ENCODE data around the gene ALG8. TPM values are rescaled to one million over a fixed set of nuclear protein-coding genes. Genes with fewer than 3 reads are reported as not detected.

Gene ALG8
- 10 to 100 TPM; 16.5 to 22.5 TPM for total RNA-seq

DNA sequence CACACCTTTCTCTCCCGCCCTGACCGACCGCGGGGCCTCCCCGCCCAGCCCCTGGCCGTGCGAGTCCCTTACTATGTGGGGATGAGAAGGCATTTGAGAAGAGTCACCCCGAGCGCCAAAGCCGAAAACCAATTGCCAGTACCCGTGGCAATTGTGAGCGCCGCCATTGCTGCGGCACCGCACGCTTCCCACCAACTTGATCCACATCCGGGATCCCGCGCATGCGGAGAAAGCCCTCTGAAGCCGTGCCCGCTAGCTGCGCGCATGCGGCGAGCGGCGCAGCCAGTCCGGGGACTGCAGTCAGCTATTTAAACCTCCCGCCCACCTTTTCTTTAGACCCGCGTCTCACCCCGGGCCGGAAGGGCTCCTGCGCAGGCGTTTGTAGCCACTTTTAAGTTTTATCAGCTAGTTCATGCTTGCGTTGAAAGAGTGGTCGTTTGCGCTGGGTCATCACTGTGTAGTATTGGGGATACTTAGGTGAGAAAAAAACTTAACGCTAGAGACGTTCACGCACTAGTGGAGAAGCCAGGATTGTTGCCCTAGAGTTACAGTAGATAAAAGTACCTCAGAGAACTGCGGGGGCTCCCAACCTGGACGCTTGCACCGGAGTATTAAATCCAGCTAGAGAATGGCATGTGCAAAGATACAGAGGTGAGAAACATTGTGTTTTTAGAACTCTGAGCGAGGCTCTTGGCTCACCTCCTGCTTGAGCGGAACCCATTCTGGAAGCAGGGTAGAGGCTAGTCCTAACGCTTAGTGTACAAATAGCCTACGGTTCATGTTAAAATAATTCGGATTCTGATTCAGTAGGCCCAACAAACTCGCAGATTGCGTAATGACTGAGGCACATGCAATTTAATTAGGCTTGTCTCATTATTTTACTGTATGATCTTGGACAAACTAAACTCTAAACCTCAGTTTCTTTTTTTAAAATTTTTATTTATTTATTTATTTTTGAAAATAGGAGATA lies at the start of gene ALG8:
Gene ALG8, minus strand, starts transcription at position 205 of the 970 bp plus-strand sequence. Its CDS starts 38 bp downstream, at position 167.
- Histone ChIP-seq H3K4me1 (peaks cover 0 to 16% of the 10 kb centered on the region in 2 donors), H3K36me3 (no peaks in the 10 kb centered on the region), H3K27me3 (no peaks in the 10 kb centered on the region), H3K27ac (peak within 1 kb of the TSS; percentile 69 to 76), H3K4me3 (peak within 1 kb of the TSS; percentile 53 to 85), H3K9me3 (no peaks in the 10 kb centered on the region)
- peak in 1 of 2 donors; percentile 16 for TF ChIP-seq CTCF (IDR thresholded peaks at IDR 0.05)
- peak; percentile 94 for DNase-seq (ENCODE audit: low spot score)

GRCh38 chr11:78188286-78189173 lies 49.1 kb upstream of the ALG8 start, which contains the start of the genes KCTD21 and USP35:
Gene KCTD21 (minus strand): TSS chr11:78188626. CDS start chr11:78174554, 14,072 bp downstream.
Gene USP35 (plus strand): TSS chr11:78188919. CDS start chr11:78196246, 7,327 bp downstream.
- Histone ChIP-seq H3K4me1 (peaks cover 0 to 55% of the 10 kb centered on the region in 2 donors), H3K27me3 (no peaks in the 10 kb centered on the region), H3K36me3 (no peaks in the 10 kb centered on the region), H3K9me3 (no peaks in the 10 kb centered on the region), H3K4me3 (peak within 1 kb of the TSS; percentile 89 to 91), H3K27ac (peak within 1 kb of the TSS; percentile 89 to 91)
- peak; percentile 97 for DNase-seq (ENCODE audit: low spot score)
- no peak for TF ChIP-seq CTCF (IDR thresholded peaks at IDR 0.05)

DNA sequence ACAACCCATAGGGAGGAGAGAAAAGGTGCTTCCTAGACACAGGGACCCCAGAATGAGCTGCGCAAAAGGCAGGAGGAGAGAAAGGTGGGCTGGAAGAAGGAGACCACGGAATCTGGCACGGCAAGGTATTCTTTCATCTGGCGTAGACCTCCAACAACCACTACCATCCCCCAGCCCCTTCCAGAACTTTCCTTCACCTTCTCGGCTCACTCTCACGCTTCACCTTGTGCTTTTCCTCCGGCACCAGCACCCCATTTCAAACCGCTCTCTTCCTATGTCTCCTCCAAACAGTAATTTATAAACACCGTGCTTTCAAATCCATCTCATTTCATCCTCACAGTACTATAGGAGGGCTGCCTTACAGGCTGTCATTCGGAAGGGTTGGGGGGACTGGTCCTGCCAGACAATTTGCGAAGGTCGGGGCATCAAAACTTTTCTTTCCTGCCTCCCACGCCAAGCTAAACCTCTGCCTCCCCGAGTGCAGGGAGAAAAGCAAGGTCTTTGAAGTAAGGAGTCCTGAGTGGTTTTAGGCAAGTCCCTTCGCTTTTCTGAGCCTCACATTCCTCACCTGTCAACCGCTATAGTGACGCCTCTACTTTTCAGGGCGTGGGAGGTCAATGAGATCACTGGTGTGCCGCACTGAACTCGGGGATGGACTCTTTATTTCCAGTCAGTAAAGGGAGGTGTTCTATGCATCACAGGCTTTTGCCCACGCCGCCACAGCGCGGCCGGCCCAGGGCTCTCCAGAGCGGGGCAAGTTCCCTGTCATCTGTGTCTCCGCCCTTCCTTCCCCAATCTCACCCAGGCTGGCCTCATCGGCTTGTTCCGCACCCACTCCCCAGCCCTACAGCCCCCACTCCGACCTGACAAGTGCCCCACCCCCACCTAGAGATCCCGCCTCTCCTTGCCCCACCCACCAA lies 48.2 kb upstream of the ALG8 start:
- Histone ChIP-seq H3K9me3 (no peaks in the 10 kb centered on the region), H3K27me3 (no peaks in the 10 kb centered on the region), H3K27ac (peak overlapping the region; percentile 89 to 91), H3K36me3 (no peaks in the 10 kb centered on the region), H3K4me3 (peak overlapping the region; percentile 89 to 91), H3K4me1 (peaks cover 0 to 46% of the 10 kb centered on the region in 2 donors)
- peak; percentile 87 for DNase-seq (ENCODE audit: low spot score)
- no peak for TF ChIP-seq CTCF (IDR thresholded peaks at IDR 0.05)

DNA sequence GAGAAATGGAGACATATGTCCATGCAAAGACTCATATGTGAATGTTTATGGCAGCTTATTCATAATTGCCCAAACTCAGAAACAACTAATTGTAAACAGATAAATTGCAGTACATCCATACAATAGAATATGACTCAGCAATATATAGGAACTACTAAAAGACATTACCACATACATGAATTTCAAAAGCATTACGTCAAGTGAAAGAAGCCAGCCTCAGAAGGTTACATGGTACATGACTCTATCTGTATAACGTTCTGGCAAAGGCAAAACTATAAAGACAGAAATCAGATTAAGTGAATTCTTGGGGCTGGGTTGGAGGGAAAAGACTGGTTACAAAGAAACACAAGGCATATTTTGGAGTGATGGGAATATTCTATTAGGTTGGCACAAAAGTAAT lies 41.8 kb upstream of the ALG8 start:
- no peak for DNase-seq (ENCODE audit: low spot score)
- peaks cover 6% of the 10 kb centered on the region for H3K36me3 ChIP-seq
- no peaks in the 10 kb centered on the region for H3K9me3 ChIP-seq
- no peak overlapping the region for H3K4me3 ChIP-seq
- no peak for TF ChIP-seq CTCF (IDR thresholded peaks at IDR 0.05)
- no peaks in the 10 kb centered on the region for H3K27me3 ChIP-seq
- no peak overlapping the region for H3K27ac ChIP-seq
- no peaks in the 10 kb centered on the region for H3K4me1 ChIP-seq

DNA sequence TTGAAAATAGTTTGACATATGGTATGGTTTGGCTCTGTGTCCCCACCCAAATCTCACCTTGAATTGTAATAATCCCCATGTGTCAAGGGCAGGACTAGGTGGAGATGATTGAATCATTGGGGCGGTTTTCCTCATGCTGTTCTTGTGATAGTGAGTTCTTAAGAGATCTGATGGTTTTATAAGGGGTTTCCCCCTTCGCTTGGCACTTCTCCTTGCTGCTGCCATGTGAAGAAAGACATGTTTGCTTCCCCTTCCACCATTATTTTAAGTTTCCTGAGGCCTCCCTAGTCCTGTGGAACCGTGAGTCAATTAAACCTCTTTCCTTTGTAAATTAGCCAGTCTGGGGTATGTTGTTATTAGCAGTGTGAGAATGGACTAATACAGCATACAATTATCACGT lies 41.3 kb upstream of the ALG8 start:
- Histone ChIP-seq H3K9me3 (no peaks in the 10 kb centered on the region), H3K4me3 (no peak overlapping the region), H3K4me1 (no peaks in the 10 kb centered on the region), H3K27me3 (no peaks in the 10 kb centered on the region), H3K36me3 (peaks cover 6% of the 10 kb centered on the region), H3K27ac (no peak overlapping the region)
- TF ChIP-seq CTCF (IDR thresholded peaks at IDR 0.05), result no peak
- DNase-seq (ENCODE audit: low spot score), result no peak

Measured in right atrium auricular region (tissue), 2 donors.